ENCODE data around the gene DIS3L2. TPM values are rescaled to one million over a fixed set of nuclear protein-coding genes. Genes with fewer than 3 reads are reported as not detected.

The DIS3L2 gene
- total and polyA plus RNA-seq, 3 experiments from 2014 or later: 16.4 to 29.5 (median 28.6) TPM

GRCh38 chr2:232385660-232386489, 424.4 kb downstream of the DIS3L2 start:
- Histone ChIP-seq H3K4me1 (ENCODE audit: insufficient read depth, low read length) (no peaks in the 10 kb centered on the region), H3K9me3 (ENCODE audit: low read length) (no peaks in the 10 kb centered on the region), H3K36me3 (ENCODE audit: insufficient read depth, low read length) (no peaks in the 10 kb centered on the region), H3K4me3 (ENCODE audit: low read length) (no peak overlapping the region), H3K27ac (ENCODE audit: low read depth, low read length) (no peak overlapping the region), H3K27me3 (ENCODE audit: insufficient read depth, low read length, poor library complexity, severe bottlenecking) (no peaks in the 10 kb centered on the region)
- H3K27ac Mint-ChIP-seq: no peak overlapping the region
- H3K4me1 Mint-ChIP-seq: peaks cover 0 to 7% (median 5%) of the 10 kb centered on the region in 3 donors
- H3K36me3 Mint-ChIP-seq: peaks cover 0 to 1% (median 0%) of the 10 kb centered on the region in 3 donors
- DNase-seq: no peak
- CTCF ChIA-PET: interaction anchor here (1.0 kb wide), 1 partner anchor 15 kb away, joined by 3 read pairs; no protein-coding TSS in a partner anchor
- peaks cover 35 to 57% of the 10 kb centered on the region in 2 donors for H3K27me3 Mint-ChIP-seq
- H3K9me3 Mint-ChIP-seq: peaks cover 0 to 2% (median 0%) of the 10 kb centered on the region in 5 donors
- peak overlapping the region in 2 of 7 donors; percentile 14 to 44 for H3K4me3 Mint-ChIP-seq
- POLR2A ChIA-PET: no interaction called here

GRCh38 chr2:232386490-232386739, 424.9 kb downstream of the DIS3L2 start:
- CTCF ChIA-PET: interaction anchor here (1.0 kb wide), 1 partner anchor 15 kb away, joined by 3 read pairs; no protein-coding TSS in a partner anchor

More at GRCh38 chr2:232386490-232386739, 424.9 kb downstream of the DIS3L2 start:
- peaks cover 0 to 1% (median 0%) of the 10 kb centered on the region in 3 donors for H3K36me3 Mint-ChIP-seq
- Histone ChIP-seq H3K27ac (ENCODE audit: low read depth, low read length) (no peak overlapping the region), H3K4me3 (ENCODE audit: low read length) (no peak overlapping the region), H3K36me3 (ENCODE audit: insufficient read depth, low read length) (no peaks in the 10 kb centered on the region), H3K9me3 (ENCODE audit: low read length) (no peaks in the 10 kb centered on the region), H3K4me1 (ENCODE audit: insufficient read depth, low read length) (no peaks in the 10 kb centered on the region), H3K27me3 (ENCODE audit: insufficient read depth, low read length, poor library complexity, severe bottlenecking) (no peaks in the 10 kb centered on the region)
- peaks cover 35 to 60% of the 10 kb centered on the region in 2 donors for H3K27me3 Mint-ChIP-seq
- peaks cover 0 to 2% (median 0%) of the 10 kb centered on the region in 5 donors for H3K9me3 Mint-ChIP-seq
- no peak overlapping the region for H3K27ac Mint-ChIP-seq
- POLR2A ChIA-PET: no interaction called here
- H3K4me3 Mint-ChIP-seq: peak overlapping the region in 3 of 7 donors; percentile 14 to 44 (median 18)
- H3K4me1 Mint-ChIP-seq: peaks cover 0 to 7% (median 5%) of the 10 kb centered on the region in 3 donors
- no peak for DNase-seq

Other genes with a start within 250 kb of the DIS3L2 start
- 10 to 100 TPM; 33.7 to 35.5 TPM for gene PDE6D, start 180.4 kb upstream of the DIS3L2 start, total RNA-seq
- gene PDE6D, start 180.4 kb upstream of the DIS3L2 start, polyA plus RNA-seq: 62.8 TPM
- gene COPS7B, start 175.3 kb upstream of the DIS3L2 start, total RNA-seq: 10 to 100 TPM; 48.0 to 51.8 TPM
- gene COPS7B, start 175.3 kb upstream of the DIS3L2 start, polyA plus RNA-seq: 34.1 TPM
- not detected for gene NPPC, start 35.3 kb upstream of the DIS3L2 start, total RNA-seq
- not detected for gene NPPC, start 35.3 kb upstream of the DIS3L2 start, polyA plus RNA-seq

Measured in CD8-positive, alpha-beta memory T cell (primary cell).